Measurements from ENCODE around the gene ATF2.
A peak's percentile ranks its signal among the peaks of the same experiment; 100 is the strongest.

The ATF2 gene

DNA sequence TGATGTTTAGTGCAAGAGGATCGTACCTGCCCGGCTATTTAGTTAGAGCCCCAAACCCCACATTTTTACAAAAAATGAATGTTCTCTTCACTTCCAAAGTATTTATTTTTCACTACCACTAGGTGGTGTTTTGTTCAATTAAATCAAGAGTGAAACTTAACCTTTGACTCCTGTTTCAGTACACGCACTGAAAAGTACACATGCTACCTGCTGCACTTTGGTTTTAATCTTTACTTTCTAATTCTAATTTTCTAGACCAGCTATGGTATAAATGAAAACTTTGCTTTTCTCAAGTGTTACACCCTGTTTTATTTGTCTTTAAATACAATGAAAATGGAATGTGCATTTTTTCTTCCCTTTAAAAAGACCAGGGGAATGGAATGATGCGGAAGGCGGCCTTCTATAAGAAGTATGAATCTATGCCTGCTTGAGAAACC is 131.4 kb downstream of the ATF2 start:
- TF ChIP-seq, protein P1, sequence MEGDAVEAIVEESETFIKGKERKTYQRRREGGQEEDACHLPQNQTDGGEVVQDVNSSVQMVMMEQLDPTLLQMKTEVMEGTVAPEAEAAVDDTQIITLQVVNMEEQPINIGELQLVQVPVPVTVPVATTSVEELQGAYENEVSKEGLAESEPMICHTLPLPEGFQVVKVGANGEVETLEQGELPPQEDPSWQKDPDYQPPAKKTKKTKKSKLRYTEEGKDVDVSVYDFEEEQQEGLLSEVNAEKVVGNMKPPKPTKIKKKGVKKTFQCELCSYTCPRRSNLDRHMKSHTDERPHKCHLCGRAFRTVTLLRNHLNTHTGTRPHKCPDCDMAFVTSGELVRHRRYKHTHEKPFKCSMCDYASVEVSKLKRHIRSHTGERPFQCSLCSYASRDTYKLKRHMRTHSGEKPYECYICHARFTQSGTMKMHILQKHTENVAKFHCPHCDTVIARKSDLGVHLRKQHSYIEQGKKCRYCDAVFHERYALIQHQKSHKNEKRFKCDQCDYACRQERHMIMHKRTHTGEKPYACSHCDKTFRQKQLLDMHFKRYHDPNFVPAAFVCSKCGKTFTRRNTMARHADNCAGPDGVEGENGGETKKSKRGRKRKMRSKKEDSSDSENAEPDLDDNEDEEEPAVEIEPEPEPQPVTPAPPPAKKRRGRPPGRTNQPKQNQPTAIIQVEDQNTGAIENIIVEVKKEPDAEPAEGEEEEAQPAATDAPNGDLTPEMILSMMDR (IDR thresholded peaks at IDR 0.05; ENCODE audit: insufficient read depth, low read depth, low read length, missing control alignments): peak; percentile 33
- peak; percentile 45 for DNase-seq (ENCODE audit: low read depth)
- no peak overlapping the region for H3K4me3 ChIP-seq (ENCODE audit: low read length)

DNA sequence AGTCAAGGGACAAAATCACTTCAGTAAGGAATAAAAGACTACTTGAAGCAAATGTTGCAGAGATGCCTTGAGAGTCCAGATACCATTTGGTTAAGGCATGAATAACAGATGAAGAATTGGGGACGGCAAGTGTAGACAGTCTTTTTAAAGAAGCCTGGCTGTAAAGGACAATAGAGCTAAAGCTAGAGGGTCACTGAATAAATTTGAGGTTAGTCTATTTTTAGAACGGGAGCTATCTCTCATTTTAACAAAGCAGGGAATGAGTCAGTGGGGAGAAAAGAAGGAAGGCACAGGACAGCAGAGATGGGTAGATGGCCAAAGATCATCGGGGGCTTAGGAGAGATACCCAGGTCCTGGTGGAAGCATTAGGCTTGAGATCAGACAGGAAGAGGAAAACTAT is 132.2 kb downstream of the ATF2 start:
- DNase-seq (ENCODE audit: low read depth): no peak
- TF ChIP-seq, protein P1 (IDR thresholded peaks at IDR 0.05; ENCODE audit: insufficient read depth, low read depth, low read length, missing control alignments): no peak
- H3K4me3 ChIP-seq (ENCODE audit: low read length): no peak overlapping the region

DNA sequence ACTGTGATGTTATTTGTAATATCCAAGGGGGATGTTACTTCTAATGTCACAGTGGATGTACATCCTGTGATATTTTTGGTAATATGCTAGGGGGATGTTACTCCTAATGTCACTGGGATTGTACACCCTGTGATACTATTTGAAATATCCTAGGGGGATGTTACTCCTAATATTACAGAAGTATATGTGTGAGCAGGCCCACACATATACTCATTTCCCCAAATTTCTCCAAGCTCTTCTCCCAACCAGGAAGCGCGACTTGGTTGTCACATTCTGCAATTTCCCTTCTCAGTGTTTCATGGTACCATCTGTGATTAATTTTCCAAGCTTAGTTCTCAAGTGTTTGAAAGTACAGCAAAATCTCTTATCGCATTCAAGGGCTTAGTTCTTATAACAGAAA is 133.3 kb downstream of the ATF2 start:
- TF ChIP-seq, protein P1 (IDR thresholded peaks at IDR 0.05; ENCODE audit: insufficient read depth, low read depth, low read length, missing control alignments): no peak
- no peak for DNase-seq (ENCODE audit: low read depth)
- no peak overlapping the region for H3K4me3 ChIP-seq (ENCODE audit: low read length)

DNA sequence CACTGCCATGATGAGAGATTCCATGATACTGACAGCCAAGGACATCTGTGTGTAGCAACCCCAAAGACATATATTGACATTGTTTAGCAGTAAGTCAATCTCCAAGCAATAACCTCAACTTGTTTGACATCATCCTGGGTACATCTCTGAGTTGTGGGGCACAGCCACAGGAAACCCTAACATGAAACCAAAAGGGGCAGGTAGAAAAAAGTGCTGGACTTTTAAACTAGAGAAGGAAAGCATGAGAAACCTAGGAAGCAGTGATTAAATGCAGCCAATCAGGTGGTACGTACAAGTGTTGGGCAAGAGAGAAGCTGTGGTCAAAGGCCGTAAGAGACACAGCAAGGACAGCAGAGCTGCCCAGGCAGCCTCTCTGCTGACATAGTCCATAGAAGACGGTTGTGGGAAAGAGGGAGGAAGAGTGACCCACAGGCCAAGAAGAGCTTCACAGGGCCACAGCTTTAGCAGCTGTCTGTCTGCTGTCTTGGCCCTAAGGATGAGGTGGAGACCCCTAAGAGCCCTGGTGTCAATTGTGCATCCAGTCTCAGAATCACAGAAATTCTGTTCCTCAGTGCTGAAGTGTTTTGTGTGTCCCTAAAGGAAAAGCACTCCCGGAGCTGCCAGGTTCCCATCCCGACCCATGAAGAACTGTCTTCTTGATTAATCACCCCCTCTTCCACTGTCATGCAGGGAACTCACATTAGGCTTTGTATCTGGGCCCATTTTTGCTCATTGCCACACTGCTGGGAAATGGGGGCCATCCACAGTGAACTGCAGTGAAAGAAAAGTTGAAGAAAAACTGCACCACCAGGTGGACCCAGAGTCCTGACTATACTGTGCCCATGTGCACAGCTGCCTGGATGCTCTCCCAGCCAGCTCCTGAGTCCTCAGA is 137.4 kb downstream of the ATF2 start:
- DNase-seq (ENCODE audit: low read depth): peak; percentile 56
- H3K4me3 ChIP-seq (ENCODE audit: low read length): no peak overlapping the region
- TF ChIP-seq, protein P1 (IDR thresholded peaks at IDR 0.05; ENCODE audit: insufficient read depth, low read depth, low read length, missing control alignments): peak; percentile 47

DNA sequence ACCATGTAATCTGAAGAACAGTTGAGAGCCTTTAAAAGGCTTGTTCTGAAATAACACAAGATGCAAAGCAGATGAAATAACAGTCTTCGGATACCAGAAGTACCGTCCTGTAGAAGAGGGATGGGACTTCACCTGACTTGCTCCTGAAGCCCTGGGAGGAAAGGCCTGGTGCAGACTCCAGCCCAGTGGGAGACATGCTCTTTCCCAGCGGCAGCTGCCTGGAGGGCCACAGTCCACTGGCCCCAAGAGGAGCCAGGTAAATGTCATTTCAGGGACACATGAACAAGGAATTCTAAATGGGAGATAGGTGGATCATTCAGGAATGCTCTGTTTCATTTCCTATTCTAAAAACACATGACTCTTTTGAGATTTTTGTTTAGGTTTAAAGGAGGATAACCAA is 140.2 kb downstream of the ATF2 start:
- H3K4me3 ChIP-seq (ENCODE audit: low read length): no peak overlapping the region
- DNase-seq (ENCODE audit: low read depth): no peak
- TF ChIP-seq, protein P1 (IDR thresholded peaks at IDR 0.05; ENCODE audit: insufficient read depth, low read depth, low read length, missing control alignments): no peak

DNA sequence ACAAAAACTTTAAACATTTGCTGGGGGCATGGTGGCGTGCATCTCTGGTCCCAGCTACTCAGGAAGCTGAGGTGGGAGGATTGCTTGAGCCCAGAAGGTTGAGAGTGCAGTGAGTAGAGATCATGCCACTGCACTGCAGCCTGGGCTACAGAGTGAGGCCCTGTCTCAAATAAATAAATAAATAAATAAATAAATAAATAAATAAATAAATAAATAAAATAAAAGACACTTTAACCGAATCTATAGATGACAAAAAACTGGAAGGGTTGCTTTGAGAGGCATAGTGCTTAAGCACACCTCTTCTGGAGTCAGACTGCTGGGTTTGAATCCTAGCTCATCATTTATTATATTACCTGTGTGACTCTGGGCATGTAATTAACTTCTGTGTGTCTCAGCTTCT is 141.6 kb downstream of the ATF2 start:
- DNase-seq (ENCODE audit: low read depth): no peak
- TF ChIP-seq, protein P1 (IDR thresholded peaks at IDR 0.05; ENCODE audit: insufficient read depth, low read depth, low read length, missing control alignments): no peak
- no peak overlapping the region for H3K4me3 ChIP-seq (ENCODE audit: low read length)

DNA sequence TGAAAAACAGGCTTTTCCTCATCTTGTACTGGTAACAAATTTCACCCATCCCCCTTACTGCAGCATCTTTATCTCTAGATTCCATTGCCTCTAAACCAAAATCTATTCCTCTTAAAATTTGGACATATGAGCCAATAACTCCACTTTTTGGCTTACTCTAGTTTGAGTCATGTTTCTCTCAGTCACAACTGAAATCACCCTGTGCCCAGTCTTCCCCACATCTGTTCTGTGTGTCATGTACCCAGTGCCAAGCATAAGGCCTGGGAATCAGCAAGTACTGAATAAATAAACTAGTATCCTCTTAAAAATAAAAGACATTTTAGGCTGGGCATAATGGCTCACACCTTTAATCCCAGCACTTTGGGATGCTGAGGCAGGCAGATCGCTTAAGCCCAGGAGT is 142.1 kb downstream of the ATF2 start:
- no peak for DNase-seq (ENCODE audit: low read depth)
- TF ChIP-seq, protein P1 (IDR thresholded peaks at IDR 0.05; ENCODE audit: insufficient read depth, low read depth, low read length, missing control alignments): no peak
- H3K4me3 ChIP-seq (ENCODE audit: low read length): no peak overlapping the region
